ENCODE measurements around the gene OGA. TPM values are rescaled to one million over a fixed set of nuclear protein-coding genes. Genes with fewer than 3 reads are reported as not detected.

Gene OGA
- total and polyA plus RNA-seq, 2 donors (not counting 1 experiment from before 2014, with no cell fraction given): 128 to 418 TPM

GRCh38 chr10:101814466-101815071, 3.7 kb downstream of the OGA start:
- Histone ChIP-seq H3K4me2 (replicated peaks; ENCODE audit: low read depth, low read length, poor library complexity, severe bottlenecking) (peak overlapping the region; percentile 79), H3K4me3 (ENCODE audit: control extremely low read depth in 1 of 5, extremely low read depth in 1 of 5, insufficient read depth in 1 of 5, low read depth in 2 of 5, low read length in 4 of 5) (peak overlapping the region; percentile 17 to 97 (median 92)), H3K9ac (ENCODE audit: low read length) (peak overlapping the region; percentile 96), H3K36me3 (replicated peaks in 1 of 2; ENCODE audit: control extremely low read depth in 1 of 2, control insufficient read depth in 1 of 2, extremely low read depth in 1 of 2, insufficient read depth in 2 of 2, low read length in 1 of 2) (peaks cover 5 to 37% of the 10 kb centered on the region in 2 experiments), H3K79me2 (ENCODE audit: control insufficient read depth, insufficient read depth, low read length) (peaks cover 96% of the 10 kb centered on the region), H3K4me1 (ENCODE audit: control insufficient read depth in 2 of 2, insufficient read depth in 2 of 2, low read length in 2 of 2) (peaks cover 33 to 34% of the 10 kb centered on the region in 2 donors), H3K27ac (ENCODE audit: low read length in 2 of 2) (peak overlapping the region; percentile 81 to 85), H2AFZ (ENCODE audit: insufficient read depth, low read depth, low read length, poor library complexity, severe bottlenecking) (no peak overlapping the region), H4K20me1 (ENCODE audit: control insufficient read depth, insufficient read depth, low read length, poor library complexity, severe bottlenecking) (peaks cover 82% of the 10 kb centered on the region), H3K9me3 (ENCODE audit: control extremely low read depth in 1 of 3, control insufficient read depth in 2 of 3, insufficient read depth in 1 of 3, low read length in 2 of 3) (no peaks in the 10 kb centered on the region), H3K27me3 (replicated peaks in 1 of 4; ENCODE audit: control extremely low read depth in 1 of 4, control insufficient read depth in 3 of 4, insufficient read depth in 4 of 4, low read length in 3 of 4) (no peaks in the 10 kb centered on the region)
- H3K9me3 Mint-ChIP-seq (ENCODE audit: insufficient read depth): no peaks in the 10 kb centered on the region
- peak overlapping the region; percentile 99 for H3K27ac Mint-ChIP-seq
- 57% methylated on average over 7 of the region's 8 CpGs for WGBS (ENCODE audit: insufficient coverage)
- CTCF ChIA-PET: interaction anchor here (0.8 to 5.6 kb wide), 6 partner anchors 11 to 195 kb away, joined by 3 to 48 read pairs (median 6); partner anchors contain the start of gene NPM3
- peaks cover 51% of the 10 kb centered on the region for H3K4me1 Mint-ChIP-seq
- TF ChIP-seq EZH2 (IDR thresholded peaks at IDR 0.05; ENCODE audit: borderline replicate concordance, insufficient read depth, low read depth, low read length, poor library complexity, severe bottlenecking) (no peak), CTCF (IDR thresholded peaks at IDR 0.05) (no peak)
- DNase-seq: peak; percentile 62
- POLR2A ChIA-PET: interaction anchor here (0.7 to 6.3 kb wide), 3 partner anchors 16 to 306 kb away, joined by 3 to 102 read pairs (median 3); partner anchors contain the start of gene LDB1
- H3K27me3 Mint-ChIP-seq: no peaks in the 10 kb centered on the region
- peak overlapping the region; percentile 94 for H3K4me3 Mint-ChIP-seq
- peak; percentile 19 for ATAC-seq (ENCODE audit: low read depth)
- intact Hi-C loops (cut with micrococcal nuclease): loop anchor here (5.0 kb wide), 4 partner anchors 318 to 898 kb away; partner anchors contain the start of genes ARL3, GBF1, PPRC1 and SFXN2

GRCh38 chr10:101812606-101813005, 5.6 kb downstream of the OGA start:
- Histone ChIP-seq H3K4me1 (ENCODE audit: control insufficient read depth in 2 of 2, insufficient read depth in 2 of 2, low read length in 2 of 2) (peaks cover 24 to 27% of the 10 kb centered on the region in 2 donors), H3K9me3 (ENCODE audit: control extremely low read depth in 1 of 3, control insufficient read depth in 2 of 3, insufficient read depth in 1 of 3, low read length in 2 of 3) (no peaks in the 10 kb centered on the region), H3K79me2 (ENCODE audit: control insufficient read depth, insufficient read depth, low read length) (peaks cover 100% of the 10 kb centered on the region), H4K20me1 (ENCODE audit: control insufficient read depth, insufficient read depth, low read length, poor library complexity, severe bottlenecking) (peaks cover 96% of the 10 kb centered on the region), H3K4me2 (replicated peaks; ENCODE audit: low read depth, low read length, poor library complexity, severe bottlenecking) (no peak overlapping the region), H3K9ac (ENCODE audit: low read length) (no peak overlapping the region), H2AFZ (ENCODE audit: insufficient read depth, low read depth, low read length, poor library complexity, severe bottlenecking) (no peak overlapping the region), H3K27ac (ENCODE audit: low read length in 2 of 2) (peak overlapping the region in 1 of 2 donors; percentile 81), H3K4me3 (ENCODE audit: control extremely low read depth in 1 of 5, extremely low read depth in 1 of 5, insufficient read depth in 1 of 5, low read depth in 2 of 5, low read length in 4 of 5) (no peak overlapping the region), H3K36me3 (replicated peaks in 1 of 2; ENCODE audit: control extremely low read depth in 1 of 2, control insufficient read depth in 1 of 2, extremely low read depth in 1 of 2, insufficient read depth in 2 of 2, low read length in 1 of 2) (peaks cover 10 to 57% of the 10 kb centered on the region in 2 experiments), H3K27me3 (replicated peaks in 1 of 4; ENCODE audit: control extremely low read depth in 1 of 4, control insufficient read depth in 3 of 4, insufficient read depth in 4 of 4, low read length in 3 of 4) (no peaks in the 10 kb centered on the region)
- Mint-ChIP-seq H3K4me1 (peaks cover 45% of the 10 kb centered on the region), H3K4me3 (no peak overlapping the region), H3K9me3 (ENCODE audit: insufficient read depth) (no peaks in the 10 kb centered on the region), H3K27ac (peak overlapping the region; percentile 54), H3K27me3 (no peaks in the 10 kb centered on the region)
- WGBS (ENCODE audit: insufficient coverage): 89% methylated on average over 1 of the region's 4 CpGs
- no peak for DNase-seq
- CTCF ChIA-PET: interaction anchor here (1.2 to 4.6 kb wide), 4 partner anchors 25 to 260 kb away, joined by 3 to 38 read pairs (median 4); no protein-coding TSS in a partner anchor
- POLR2A ChIA-PET: no interaction called here
- no peak for ATAC-seq (ENCODE audit: low read depth)
- intact Hi-C loops (cut with micrococcal nuclease): no loop called here
- TF ChIP-seq EZH2 (IDR thresholded peaks at IDR 0.05; ENCODE audit: borderline replicate concordance, insufficient read depth, low read depth, low read length, poor library complexity, severe bottlenecking) (no peak), CTCF (IDR thresholded peaks at IDR 0.05) (no peak)

All from B cell (primary cell).